ENCODE measurements around the gene TRIM68. TPM values are rescaled to one million over a fixed set of nuclear protein-coding genes. Genes with fewer than 3 reads are reported as not detected.

The TRIM68 gene
- total RNA-seq, 2 experiments from 2014 or later: 17.7 to 21.4 TPM

- POLR2A ChIA-PET: no interaction called here
- DNase-seq: no peak
- Mint-ChIP-seq H3K36me3 (no peaks in the 10 kb centered on the region), H3K4me1 (peaks cover 6% of the 10 kb centered on the region), H3K27ac (no peak overlapping the region), H3K27me3 (peaks cover 26% of the 10 kb centered on the region), H3K9me3 (no peaks in the 10 kb centered on the region), H3K4me3 (no peak overlapping the region)
- no peak for ATAC-seq (ENCODE audit: low read depth)
These were observed 30.3 kb downstream of the TRIM68 start for GRCh38 chr11:4577761-4578160.

GRCh38 chr11:4576880-4577279, 31.2 kb downstream of the TRIM68 start:
- H3K27ac Mint-ChIP-seq: no peak overlapping the region
- H3K27me3 Mint-ChIP-seq: peaks cover 27% of the 10 kb centered on the region
- POLR2A ChIA-PET: no interaction called here
- H3K9me3 Mint-ChIP-seq: no peaks in the 10 kb centered on the region
- ATAC-seq (ENCODE audit: low read depth) (no peak), DNase-seq (no peak)
- no peaks in the 10 kb centered on the region for H3K36me3 Mint-ChIP-seq
- H3K4me1 Mint-ChIP-seq: peaks cover 6% of the 10 kb centered on the region
- no peak overlapping the region for H3K4me3 Mint-ChIP-seq

- H3K4me3 Mint-ChIP-seq: no peak overlapping the region
- H3K27me3 Mint-ChIP-seq: peaks cover 6% of the 10 kb centered on the region
- DNase-seq: no peak
- no peak for ATAC-seq (ENCODE audit: low read depth)
- H3K36me3 Mint-ChIP-seq: no peaks in the 10 kb centered on the region
- no peak overlapping the region for H3K27ac Mint-ChIP-seq
- H3K4me1 Mint-ChIP-seq: no peaks in the 10 kb centered on the region
- peaks cover 6% of the 10 kb centered on the region for H3K9me3 Mint-ChIP-seq
- POLR2A ChIA-PET: no interaction called here
These were observed 39.0 kb downstream of the TRIM68 start for GRCh38 chr11:4569075-4569474.

GRCh38 chr11:4565371-4565770, 42.7 kb downstream of the TRIM68 start:
- Mint-ChIP-seq H3K4me1 (no peaks in the 10 kb centered on the region), H3K9me3 (peaks cover 14% of the 10 kb centered on the region), H3K27me3 (peaks cover 8% of the 10 kb centered on the region), H3K4me3 (no peak overlapping the region), H3K36me3 (no peaks in the 10 kb centered on the region), H3K27ac (no peak overlapping the region)
- DNase-seq: no peak
- no peak for ATAC-seq (ENCODE audit: low read depth)
- POLR2A ChIA-PET: no interaction called here

- Mint-ChIP-seq H3K27ac (no peak overlapping the region), H3K4me3 (no peak overlapping the region), H3K27me3 (peaks cover 8% of the 10 kb centered on the region), H3K4me1 (no peaks in the 10 kb centered on the region), H3K36me3 (no peaks in the 10 kb centered on the region), H3K9me3 (peaks cover 15% of the 10 kb centered on the region)
- no peak for DNase-seq
- no peak for ATAC-seq (ENCODE audit: low read depth)
- POLR2A ChIA-PET: no interaction called here
These were observed 47.6 kb downstream of the TRIM68 start for GRCh38 chr11:4560467-4560866.

GRCh38 chr11:4559527-4560440, 48.2 kb downstream of the TRIM68 start:
- Mint-ChIP-seq H3K27me3 (peaks cover 4% of the 10 kb centered on the region), H3K9me3 (peaks cover 14% of the 10 kb centered on the region), H3K4me1 (no peaks in the 10 kb centered on the region), H3K36me3 (no peaks in the 10 kb centered on the region), H3K4me3 (no peak overlapping the region), H3K27ac (no peak overlapping the region)
- DNase-seq (no peak), ATAC-seq (ENCODE audit: low read depth) (no peak)
- POLR2A ChIA-PET: no interaction called here

- peaks cover 1% of the 10 kb centered on the region for H3K9me3 Mint-ChIP-seq
- POLR2A ChIA-PET: no interaction called here
- peaks cover 11% of the 10 kb centered on the region for H3K27me3 Mint-ChIP-seq
- H3K36me3 Mint-ChIP-seq: no peaks in the 10 kb centered on the region
- no peak overlapping the region for H3K27ac Mint-ChIP-seq
- no peaks in the 10 kb centered on the region for H3K4me1 Mint-ChIP-seq
- DNase-seq (no peak), ATAC-seq (ENCODE audit: low read depth) (no peak)
- H3K4me3 Mint-ChIP-seq: no peak overlapping the region
These were observed 56.6 kb downstream of the TRIM68 start for GRCh38 chr11:4551346-4551979.

Other genes starting within 250 kb of the TRIM68 start
- not detected for gene OR52B4, start 239.8 kb downstream of the TRIM68 start, total RNA-seq
- 10 to 100 TPM; 51.6 to 56.4 TPM for gene TRIM21, start 214.5 kb downstream of the TRIM68 start, total RNA-seq
- gene OR52K2, start 158.9 kb downstream of the TRIM68 start, total RNA-seq: not detected
- not detected for gene OR52K1, start 125.6 kb downstream of the TRIM68 start, total RNA-seq
- gene OR52M1, start 63.0 kb downstream of the TRIM68 start, total RNA-seq: not detected
- gene OR52I2, start 26.5 kb downstream of the TRIM68 start, total RNA-seq: not detected
- gene OR52I1, start 14.2 kb downstream of the TRIM68 start, total RNA-seq: not detected
- gene OR51D1, start 29.2 kb upstream of the TRIM68 start, total RNA-seq: not detected
- not detected for gene OR51E1, start 35.8 kb upstream of the TRIM68 start, total RNA-seq
- gene OR51E2, start 89.6 kb upstream of the TRIM68 start, total RNA-seq: not detected
- not detected for gene MMP26, start 96.6 kb upstream of the TRIM68 start, total RNA-seq
- gene OR51F1, start 161.7 kb upstream of the TRIM68 start, total RNA-seq: not detected
- gene OR52R1, start 196.1 kb upstream of the TRIM68 start, total RNA-seq: not detected
- gene OR51F2, start 213.1 kb upstream of the TRIM68 start, total RNA-seq: not detected
- not detected for gene OR51S1, start 241.0 kb upstream of the TRIM68 start, total RNA-seq

Measured in activated naive CD8-positive, alpha-beta T cell treated with anti-CD3 and anti-CD28 coated beads, Interleukin-2, amount 10 ng/mL, durations not matched to agents 7 days and 5 days (primary cell).